ENCODE results near the gene NEU3. TPM values are rescaled to one million over a fixed set of nuclear protein-coding genes. Genes with fewer than 3 reads are reported as not detected.

Gene NEU3
- total RNA-seq, 1 donor from 2014 or later: 9.7 TPM

DNA sequence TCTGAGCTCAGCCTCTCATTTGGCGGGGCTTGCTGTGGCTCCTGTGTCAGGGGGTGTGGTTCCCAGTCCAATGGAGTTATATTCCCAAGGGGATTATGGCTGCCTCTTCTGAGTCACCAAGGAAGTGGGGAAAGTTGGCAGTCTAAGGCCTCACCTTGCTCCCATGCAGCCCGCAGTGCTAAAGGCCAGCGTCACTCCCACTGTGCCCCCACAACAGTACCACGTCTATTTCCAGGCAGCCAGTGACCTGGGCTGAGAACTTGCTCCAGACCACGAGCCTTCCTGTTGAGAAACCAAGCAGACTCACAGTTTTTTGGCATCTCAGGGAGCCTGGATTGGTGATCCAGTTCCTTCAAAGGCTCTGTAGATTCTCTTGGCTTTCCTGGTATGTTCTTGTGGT lies 62.3 kb downstream of the NEU3 start:
- no peak overlapping the region for H3K9ac ChIP-seq (ENCODE audit: low read length)
- H3K4me3 ChIP-seq (ENCODE audit: insufficient read depth, low read depth, low read length): no peak overlapping the region
- H2AFZ ChIP-seq (ENCODE audit: low read depth, low read length): no peak overlapping the region
- no peaks in the 10 kb centered on the region for H3K9me3 ChIP-seq (ENCODE audit: insufficient read depth, low read depth, low read length)
- H3K27me3 ChIP-seq (ENCODE audit: insufficient read depth, low read length): no peaks in the 10 kb centered on the region
- no peaks in the 10 kb centered on the region for H3K79me2 ChIP-seq (ENCODE audit: insufficient read depth, low read length)
- Mint-ChIP-seq H3K4me3 (ENCODE audit: unreplicated experiment) (no peak overlapping the region), H3K27ac (ENCODE audit: unreplicated experiment) (no peak overlapping the region), H3K9me3 (ENCODE audit: unreplicated experiment) (peaks cover 7% of the 10 kb centered on the region), H3K36me3 (ENCODE audit: low read depth, unreplicated experiment) (peaks cover 5% of the 10 kb centered on the region), H3K27me3 (ENCODE audit: low read depth, unreplicated experiment) (no peaks in the 10 kb centered on the region), H3K4me1 (ENCODE audit: low read depth, unreplicated experiment) (peaks cover 38% of the 10 kb centered on the region)
- no peak for DNase-seq (ENCODE audit: low read depth)
- no peaks in the 10 kb centered on the region for H4K20me1 ChIP-seq (ENCODE audit: insufficient read depth, low read length)
- H3K4me2 ChIP-seq (ENCODE audit: low read length): no peak overlapping the region
- FAIRE-seq: no peak
- H3K4me1 ChIP-seq (ENCODE audit: insufficient read depth, low read length): no peaks in the 10 kb centered on the region
- no peak for TF ChIP-seq EZH2 (IDR thresholded peaks at IDR 0.05; ENCODE audit: insufficient read depth, low read length)
- TF ChIP-seq, protein P1, sequence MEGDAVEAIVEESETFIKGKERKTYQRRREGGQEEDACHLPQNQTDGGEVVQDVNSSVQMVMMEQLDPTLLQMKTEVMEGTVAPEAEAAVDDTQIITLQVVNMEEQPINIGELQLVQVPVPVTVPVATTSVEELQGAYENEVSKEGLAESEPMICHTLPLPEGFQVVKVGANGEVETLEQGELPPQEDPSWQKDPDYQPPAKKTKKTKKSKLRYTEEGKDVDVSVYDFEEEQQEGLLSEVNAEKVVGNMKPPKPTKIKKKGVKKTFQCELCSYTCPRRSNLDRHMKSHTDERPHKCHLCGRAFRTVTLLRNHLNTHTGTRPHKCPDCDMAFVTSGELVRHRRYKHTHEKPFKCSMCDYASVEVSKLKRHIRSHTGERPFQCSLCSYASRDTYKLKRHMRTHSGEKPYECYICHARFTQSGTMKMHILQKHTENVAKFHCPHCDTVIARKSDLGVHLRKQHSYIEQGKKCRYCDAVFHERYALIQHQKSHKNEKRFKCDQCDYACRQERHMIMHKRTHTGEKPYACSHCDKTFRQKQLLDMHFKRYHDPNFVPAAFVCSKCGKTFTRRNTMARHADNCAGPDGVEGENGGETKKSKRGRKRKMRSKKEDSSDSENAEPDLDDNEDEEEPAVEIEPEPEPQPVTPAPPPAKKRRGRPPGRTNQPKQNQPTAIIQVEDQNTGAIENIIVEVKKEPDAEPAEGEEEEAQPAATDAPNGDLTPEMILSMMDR (IDR thresholded peaks at IDR 0.05; ENCODE audit: insufficient read depth, low read depth, low read length): no peak
- no peak overlapping the region for H3K27ac ChIP-seq (ENCODE audit: low read depth, low read length)
- no peaks in the 10 kb centered on the region for H3K36me3 ChIP-seq (ENCODE audit: insufficient read depth, low read length)

DNA sequence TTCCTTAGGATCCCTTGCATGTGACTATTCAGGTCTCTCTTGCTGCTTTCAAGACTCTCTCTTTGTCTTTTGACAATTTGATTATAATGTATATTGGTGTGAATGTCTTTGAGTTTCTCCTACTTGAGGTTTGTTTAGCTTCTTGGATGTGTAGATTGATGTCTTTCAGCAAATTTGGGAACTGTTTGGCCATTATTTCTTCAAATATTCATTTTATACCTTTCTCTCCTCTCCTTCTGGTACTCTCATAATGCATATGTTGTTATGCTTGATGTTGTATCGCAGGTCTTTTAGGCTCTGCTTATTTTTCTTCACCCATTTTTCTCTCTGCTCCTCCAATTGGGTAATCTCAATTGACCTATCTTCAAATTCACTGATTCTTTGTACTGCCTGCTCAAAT lies 63.7 kb downstream of the NEU3 start:
- Histone ChIP-seq H3K27me3 (ENCODE audit: insufficient read depth, low read length) (peaks cover under 1% of the 10 kb centered on the region), H3K4me2 (ENCODE audit: low read length) (no peak overlapping the region), H3K9me3 (ENCODE audit: insufficient read depth, low read depth, low read length) (no peaks in the 10 kb centered on the region), H3K9ac (ENCODE audit: low read length) (no peak overlapping the region), H2AFZ (ENCODE audit: low read depth, low read length) (no peak overlapping the region), H3K79me2 (ENCODE audit: insufficient read depth, low read length) (no peaks in the 10 kb centered on the region), H3K4me3 (ENCODE audit: insufficient read depth, low read depth, low read length) (no peak overlapping the region), H4K20me1 (ENCODE audit: insufficient read depth, low read length) (no peaks in the 10 kb centered on the region), H3K27ac (ENCODE audit: low read depth, low read length) (no peak overlapping the region), H3K4me1 (ENCODE audit: insufficient read depth, low read length) (no peaks in the 10 kb centered on the region), H3K36me3 (ENCODE audit: insufficient read depth, low read length) (no peaks in the 10 kb centered on the region)
- Mint-ChIP-seq H3K9me3 (ENCODE audit: unreplicated experiment) (peaks cover 7% of the 10 kb centered on the region), H3K4me1 (ENCODE audit: low read depth, unreplicated experiment) (peaks cover 27% of the 10 kb centered on the region), H3K27ac (ENCODE audit: unreplicated experiment) (no peak overlapping the region), H3K36me3 (ENCODE audit: low read depth, unreplicated experiment) (peaks cover 5% of the 10 kb centered on the region), H3K4me3 (ENCODE audit: unreplicated experiment) (no peak overlapping the region), H3K27me3 (ENCODE audit: low read depth, unreplicated experiment) (no peaks in the 10 kb centered on the region)
- DNase-seq (ENCODE audit: low read depth) (no peak), FAIRE-seq (no peak)
- no peak for TF ChIP-seq EZH2 (IDR thresholded peaks at IDR 0.05; ENCODE audit: insufficient read depth, low read length)
- TF ChIP-seq, protein P1 (IDR thresholded peaks at IDR 0.05; ENCODE audit: insufficient read depth, low read depth, low read length): no peak

DNA sequence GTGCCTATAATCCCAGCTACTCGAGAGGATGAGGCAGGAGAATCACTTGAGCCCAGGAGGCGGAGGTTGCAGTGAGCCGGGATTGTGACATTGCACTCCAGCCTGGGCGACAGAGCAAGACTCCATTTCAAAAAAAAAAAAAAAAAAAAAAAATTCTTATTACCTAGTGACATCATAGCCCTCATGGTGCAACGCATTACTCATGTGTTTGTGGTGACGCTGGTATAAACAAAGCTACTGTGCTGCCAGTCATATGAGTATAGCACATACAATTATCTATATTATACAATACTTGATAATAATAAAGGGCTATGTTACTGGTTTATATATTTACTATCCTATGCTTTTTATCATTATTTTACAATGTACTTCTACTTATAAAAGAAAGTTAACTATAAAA lies 66.8 kb downstream of the NEU3 start:
- H3K36me3 ChIP-seq (ENCODE audit: insufficient read depth, low read length): no peaks in the 10 kb centered on the region
- H3K9me3 Mint-ChIP-seq (ENCODE audit: unreplicated experiment): peaks cover 3% of the 10 kb centered on the region
- H2AFZ ChIP-seq (ENCODE audit: low read depth, low read length): no peak overlapping the region
- no peak overlapping the region for H3K4me3 Mint-ChIP-seq (ENCODE audit: unreplicated experiment)
- H3K4me1 ChIP-seq (ENCODE audit: insufficient read depth, low read length): no peaks in the 10 kb centered on the region
- no peak overlapping the region for H3K4me2 ChIP-seq (ENCODE audit: low read length)
- H3K36me3 Mint-ChIP-seq (ENCODE audit: low read depth, unreplicated experiment): peaks cover 6% of the 10 kb centered on the region
- no peaks in the 10 kb centered on the region for H3K9me3 ChIP-seq (ENCODE audit: insufficient read depth, low read depth, low read length)
- peaks cover 18% of the 10 kb centered on the region for H3K4me1 Mint-ChIP-seq (ENCODE audit: low read depth, unreplicated experiment)
- H3K27me3 Mint-ChIP-seq (ENCODE audit: low read depth, unreplicated experiment): no peaks in the 10 kb centered on the region
- no peak for DNase-seq (ENCODE audit: low read depth)
- no peaks in the 10 kb centered on the region for H4K20me1 ChIP-seq (ENCODE audit: insufficient read depth, low read length)
- no peak overlapping the region for H3K9ac ChIP-seq (ENCODE audit: low read length)
- H3K27me3 ChIP-seq (ENCODE audit: insufficient read depth, low read length): peaks cover 6% of the 10 kb centered on the region
- TF ChIP-seq, protein P1 (IDR thresholded peaks at IDR 0.05; ENCODE audit: insufficient read depth, low read depth, low read length): no peak
- TF ChIP-seq EZH2 (IDR thresholded peaks at IDR 0.05; ENCODE audit: insufficient read depth, low read length): no peak
- no peak for FAIRE-seq
- no peak overlapping the region for H3K27ac ChIP-seq (ENCODE audit: low read depth, low read length)
- H3K79me2 ChIP-seq (ENCODE audit: insufficient read depth, low read length): no peaks in the 10 kb centered on the region
- H3K4me3 ChIP-seq (ENCODE audit: insufficient read depth, low read depth, low read length): no peak overlapping the region
- no peak overlapping the region for H3K27ac Mint-ChIP-seq (ENCODE audit: unreplicated experiment)

Measured in astrocyte (in vitro differentiated cells and primary cell).